Measurements from ENCODE around the gene CACHD1. TPM values are rescaled to one million over a fixed set of nuclear protein-coding genes. Genes with fewer than 3 reads are reported as not detected.

The CACHD1 gene
- total RNA-seq, 4 donors from 2014 or later: 2.2 to 3.6 (median 2.9) TPM

DNA sequence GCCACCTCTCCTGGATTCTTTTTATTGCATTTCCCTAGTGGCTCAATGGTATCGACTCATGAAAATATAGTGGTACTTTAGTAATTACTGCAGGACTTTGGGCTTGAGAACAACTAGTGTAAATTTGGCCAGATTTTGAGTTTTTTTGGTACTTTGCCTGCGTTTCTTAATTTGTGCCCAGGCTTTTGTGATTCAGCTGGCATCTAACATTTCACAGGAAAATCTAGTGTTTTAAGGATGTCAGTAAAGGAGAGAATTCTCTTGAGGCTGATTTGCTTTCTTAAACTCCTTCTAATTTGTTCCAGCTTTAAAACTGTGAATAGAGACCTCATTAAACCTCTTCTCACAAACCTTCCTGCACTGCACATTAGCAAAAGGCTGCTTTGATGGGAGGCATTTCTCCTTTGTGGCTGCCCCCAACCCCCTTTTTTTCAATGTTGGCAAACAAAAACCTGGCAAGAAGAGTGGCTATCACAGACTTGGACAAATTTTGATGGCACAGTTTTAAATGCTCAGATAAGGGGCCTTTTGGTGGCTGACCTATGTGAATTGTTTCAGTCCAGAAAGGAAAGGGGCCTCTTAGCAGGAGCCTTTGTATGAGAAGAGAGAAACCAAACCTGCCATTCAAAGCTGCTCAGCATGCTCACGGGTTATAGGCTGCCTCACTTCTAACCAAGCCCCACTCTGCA, 161.6 kb downstream of the CACHD1 start:
- Histone ChIP-seq H3K9me3 (no peaks in the 10 kb centered on the region), H3K4me1 (no peaks in the 10 kb centered on the region), H3K4me3 (no peak overlapping the region), H3K36me3 (no peaks in the 10 kb centered on the region), H3K27ac (no peak overlapping the region), H3K27me3 (no peaks in the 10 kb centered on the region)
- in situ Hi-C loops (cut with MboI; ENCODE audit: low sequenced_read_pairs in 4 of 4) (no loop called here), intact Hi-C loops (cut with DNase I; ENCODE audit: low total_unique reads) (no loop called here)
- DNase-seq (no peak), ATAC-seq (no peak)
- TF ChIP-seq CTCF (IDR thresholded peaks at IDR 0.05 in 4 of 5, conservative IDR thresholded peaks at IDR 0.05 in 1 of 5) (no peak), POLR2A (IDR thresholded peaks at IDR 0.05) (no peak)

DNA sequence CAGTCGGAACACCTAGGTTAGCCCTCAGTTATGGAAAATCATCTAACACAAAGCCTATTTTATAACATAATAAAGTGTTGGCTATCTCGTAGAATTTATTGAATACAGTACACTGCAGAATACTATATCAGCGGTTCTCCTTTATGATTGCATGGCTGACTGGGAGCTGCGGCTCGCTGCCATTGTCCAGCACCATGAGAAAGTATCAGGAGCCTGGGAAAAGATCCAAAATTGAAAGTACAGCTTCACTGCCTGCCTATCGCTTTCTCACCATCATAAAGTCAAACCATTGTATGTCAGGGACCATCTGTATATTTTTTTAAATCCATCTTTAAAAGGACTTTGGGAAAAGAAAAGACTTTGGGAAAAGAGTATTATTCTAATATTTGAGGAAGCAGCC, 163.0 kb downstream of the CACHD1 start:
- H3K27me3 ChIP-seq: no peaks in the 10 kb centered on the region
- H3K36me3 ChIP-seq: no peaks in the 10 kb centered on the region
- intact Hi-C loops (cut with DNase I; ENCODE audit: low total_unique reads): no loop called here
- H3K4me1 ChIP-seq: no peaks in the 10 kb centered on the region
- DNase-seq (no peak), ATAC-seq (no peak)
- no peak overlapping the region for H3K4me3 ChIP-seq
- H3K27ac ChIP-seq: no peak overlapping the region
- TF ChIP-seq POLR2A (IDR thresholded peaks at IDR 0.05): no peak
- no peak for TF ChIP-seq CTCF (IDR thresholded peaks at IDR 0.05 in 4 of 5, conservative IDR thresholded peaks at IDR 0.05 in 1 of 5)
- no peaks in the 10 kb centered on the region for H3K9me3 ChIP-seq
- in situ Hi-C loops (cut with MboI; ENCODE audit: low sequenced_read_pairs in 4 of 4): no loop called here

GRCh38 chr1:64645735-64646134, 175.8 kb downstream of the CACHD1 start:
- Histone ChIP-seq H3K4me3 (no peak overlapping the region), H3K9me3 (no peaks in the 10 kb centered on the region), H3K27me3 (no peaks in the 10 kb centered on the region), H3K36me3 (peaks cover 0 to 7% of the 10 kb centered on the region in 2 donors), H3K4me1 (no peaks in the 10 kb centered on the region), H3K27ac (no peak overlapping the region)
- ATAC-seq (no peak), DNase-seq (no peak)
- TF ChIP-seq POLR2A (IDR thresholded peaks at IDR 0.05) (no peak), CTCF (IDR thresholded peaks at IDR 0.05 in 4 of 5, conservative IDR thresholded peaks at IDR 0.05 in 1 of 5) (no peak)
- in situ Hi-C loops (cut with MboI; ENCODE audit: low sequenced_read_pairs in 4 of 4): no loop called here
- intact Hi-C loops (cut with DNase I; ENCODE audit: low total_unique reads): no loop called here

GRCh38 chr1:64650411-64650810, 180.5 kb downstream of the CACHD1 start:
- Histone ChIP-seq H3K4me3 (no peak overlapping the region), H3K9me3 (no peaks in the 10 kb centered on the region), H3K36me3 (no peaks in the 10 kb centered on the region), H3K27ac (no peak overlapping the region), H3K27me3 (no peaks in the 10 kb centered on the region), H3K4me1 (no peaks in the 10 kb centered on the region)
- in situ Hi-C loops (cut with MboI; ENCODE audit: low sequenced_read_pairs in 4 of 4): loop anchor here in 2 of 4 donors (25.0 kb wide), 1 partner anchor 188 kb away; the partner anchor contains the start of gene CACHD1 (in 2 of the 2)
- no peak for ATAC-seq
- DNase-seq: no peak
- intact Hi-C loops (cut with DNase I; ENCODE audit: low total_unique reads): no loop called here
- TF ChIP-seq CTCF (IDR thresholded peaks at IDR 0.05 in 4 of 5, conservative IDR thresholded peaks at IDR 0.05 in 1 of 5) (no peak), POLR2A (IDR thresholded peaks at IDR 0.05) (no peak)

Measured in gastrocnemius medialis (tissue), 4 donors.